ENCODE data around the gene OXCT2. TPM values are rescaled to one million over a fixed set of nuclear protein-coding genes. Genes with fewer than 3 reads are reported as not detected.
A peak's percentile ranks its signal among the peaks of the same experiment; 100 is the strongest.
"Not testable (repeated sequence)": the region's sequence is repeated elsewhere in the genome, so short reads cannot be mapped to it uniquely, and the experiment has no call there.

OXCT2 gene
- not detected in 2 replicates for total RNA-seq (2014; rRNA removed; shearing (Covaris generic))

DNA sequence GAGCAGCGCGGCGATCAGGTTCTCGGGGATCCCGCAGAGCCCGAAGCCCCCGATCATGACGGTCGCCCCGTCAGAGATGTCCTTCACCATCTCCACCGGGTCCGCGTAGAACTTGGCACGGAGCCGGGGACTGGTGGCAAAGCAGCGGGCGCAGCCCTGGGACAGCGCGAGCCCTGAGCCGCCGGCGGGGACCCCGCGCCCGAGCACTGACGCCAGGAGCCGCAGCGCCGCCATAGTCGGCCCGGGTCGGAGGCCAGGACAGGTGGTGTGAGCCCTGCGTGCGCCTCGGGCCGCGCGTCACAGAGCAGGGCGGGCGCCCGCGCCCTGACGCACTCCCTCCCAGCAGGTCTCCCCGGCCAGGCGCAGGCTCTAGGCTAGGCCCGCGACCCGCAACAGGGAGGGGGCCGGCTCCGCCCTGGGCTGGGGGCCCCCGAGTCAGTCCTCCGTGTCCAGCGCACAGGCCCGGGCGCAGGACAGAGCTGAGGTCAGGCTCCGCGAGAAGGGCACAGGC, at the start of gene OXCT2:
OXCT2 (minus strand) TSS at position 327 of the 511 bp plus-strand sequence; CDS start at position 234, 93 bp downstream.
- DNase-seq (ENCODE audit: low spot score), result peak; percentile 8

GRCh38 chr1:39819091-39819812, 48.1 kb upstream of the OXCT2 start:
- in situ Hi-C loops (cut with HindIII; ENCODE audit: low sequenced_read_pairs), result no loop called here
- DNase-seq (ENCODE audit: low spot score), result no peak

More for the DNA sequence above, at the start of gene OXCT2:
- in situ Hi-C loops (cut with HindIII; ENCODE audit: low sequenced_read_pairs), result not testable (repeated sequence)

DNA sequence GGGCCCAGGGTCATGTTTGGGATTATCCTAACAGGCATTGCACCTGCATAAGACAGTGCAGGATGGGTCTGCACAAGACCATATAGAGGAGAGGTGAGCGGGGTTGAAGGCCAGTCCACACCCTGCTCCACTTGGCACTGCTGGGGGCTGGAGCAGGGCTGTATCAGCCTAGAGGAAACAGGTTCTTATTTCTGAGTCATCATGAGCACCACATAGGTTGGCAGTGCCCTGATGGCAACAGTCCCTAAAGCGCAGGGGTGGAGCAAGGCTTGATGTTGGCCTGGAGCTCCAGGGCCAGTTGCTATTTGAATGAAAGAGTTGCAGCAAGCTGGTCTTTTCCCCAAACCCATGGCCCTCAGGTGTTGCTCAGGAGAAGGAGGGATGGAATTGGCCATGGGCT, 47.3 kb upstream of the OXCT2 start:
- no peak for DNase-seq (ENCODE audit: low spot score)
- in situ Hi-C loops (cut with HindIII; ENCODE audit: low sequenced_read_pairs), result no loop called here

DNA sequence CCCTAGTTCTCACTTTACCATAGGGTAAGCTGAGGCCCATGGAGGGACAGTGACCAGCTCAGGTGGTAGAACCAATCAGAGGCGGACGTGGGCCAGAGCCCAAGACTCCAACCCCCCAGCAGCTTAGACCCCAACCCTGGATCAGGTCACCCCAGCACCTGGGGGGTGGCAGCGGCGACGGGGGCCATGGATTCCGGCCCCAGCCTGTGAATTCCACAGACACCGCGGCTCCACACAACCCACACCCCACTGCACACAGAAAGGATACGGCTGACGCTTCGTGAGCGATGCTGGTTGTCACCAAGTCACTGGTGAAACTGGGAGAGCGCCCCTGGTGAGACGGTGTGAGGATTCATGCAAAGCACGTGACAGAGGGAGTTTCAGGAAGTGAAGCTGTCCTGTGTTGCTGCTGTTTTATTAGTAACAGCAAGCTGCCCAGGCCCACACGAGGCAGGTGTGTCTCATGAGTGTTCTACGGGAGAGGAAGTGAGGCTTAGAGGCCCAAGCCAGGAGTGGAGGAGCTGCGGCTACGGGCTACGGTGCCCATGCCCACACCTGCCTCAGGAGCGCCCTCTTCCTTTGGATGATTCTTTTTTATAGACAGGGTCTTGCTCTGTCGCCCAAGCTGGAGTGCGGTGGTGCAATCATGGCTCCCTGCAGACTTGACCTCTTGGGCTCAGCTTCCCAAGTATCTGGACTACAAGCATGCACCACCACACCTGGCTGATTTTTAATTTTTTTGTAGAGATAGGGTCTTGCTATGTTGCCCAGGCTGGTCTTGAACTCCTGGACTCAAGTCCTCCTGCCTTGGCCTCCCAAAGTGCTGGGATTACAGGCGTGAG, 46.2 kb upstream of the OXCT2 start:
- DNase-seq (ENCODE audit: low spot score); in situ Hi-C loops (cut with HindIII; ENCODE audit: low sequenced_read_pairs): not testable (repeated sequence)

DNA sequence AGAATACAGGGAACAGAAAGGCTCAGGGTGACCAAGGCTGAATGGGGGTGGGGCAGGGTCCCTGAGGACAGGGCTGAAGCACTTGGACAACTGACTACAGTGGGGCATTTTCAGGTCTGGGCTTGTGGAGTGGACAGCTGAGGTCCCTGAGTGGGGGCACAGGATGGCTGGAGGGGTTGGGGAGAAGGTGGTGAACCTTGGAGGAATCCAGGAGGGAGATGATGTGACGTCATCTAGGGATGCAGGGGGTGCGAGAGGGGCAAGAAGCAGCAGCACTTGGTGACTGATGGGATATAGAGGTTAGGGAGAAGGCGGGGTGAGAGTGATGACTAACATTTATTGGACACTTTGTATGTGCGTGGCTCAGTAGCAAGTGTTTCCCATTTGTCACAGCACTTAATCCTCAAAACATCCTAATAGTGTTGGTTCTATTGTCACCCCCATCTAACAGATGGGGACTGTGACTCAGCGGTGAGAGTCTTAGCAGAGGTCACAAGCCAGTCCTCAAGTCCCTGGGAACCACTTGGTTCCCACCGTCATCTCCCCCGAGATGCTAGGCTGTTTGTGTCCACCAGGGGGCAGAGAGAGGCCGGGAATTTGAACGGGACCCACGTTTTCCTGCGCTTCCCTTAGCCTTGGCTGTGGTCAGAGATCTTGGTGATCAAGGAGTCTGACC, 45.4 kb upstream of the OXCT2 start:
- in situ Hi-C loops (cut with HindIII; ENCODE audit: low sequenced_read_pairs), result no loop called here
- DNase-seq (ENCODE audit: low spot score), result peak; percentile 57

GRCh38 chr1:39812913-39813312, 41.8 kb upstream of the OXCT2 start:
- in situ Hi-C loops (cut with HindIII; ENCODE audit: low sequenced_read_pairs), result no loop called here
- no peak for DNase-seq (ENCODE audit: low spot score)

DNA sequence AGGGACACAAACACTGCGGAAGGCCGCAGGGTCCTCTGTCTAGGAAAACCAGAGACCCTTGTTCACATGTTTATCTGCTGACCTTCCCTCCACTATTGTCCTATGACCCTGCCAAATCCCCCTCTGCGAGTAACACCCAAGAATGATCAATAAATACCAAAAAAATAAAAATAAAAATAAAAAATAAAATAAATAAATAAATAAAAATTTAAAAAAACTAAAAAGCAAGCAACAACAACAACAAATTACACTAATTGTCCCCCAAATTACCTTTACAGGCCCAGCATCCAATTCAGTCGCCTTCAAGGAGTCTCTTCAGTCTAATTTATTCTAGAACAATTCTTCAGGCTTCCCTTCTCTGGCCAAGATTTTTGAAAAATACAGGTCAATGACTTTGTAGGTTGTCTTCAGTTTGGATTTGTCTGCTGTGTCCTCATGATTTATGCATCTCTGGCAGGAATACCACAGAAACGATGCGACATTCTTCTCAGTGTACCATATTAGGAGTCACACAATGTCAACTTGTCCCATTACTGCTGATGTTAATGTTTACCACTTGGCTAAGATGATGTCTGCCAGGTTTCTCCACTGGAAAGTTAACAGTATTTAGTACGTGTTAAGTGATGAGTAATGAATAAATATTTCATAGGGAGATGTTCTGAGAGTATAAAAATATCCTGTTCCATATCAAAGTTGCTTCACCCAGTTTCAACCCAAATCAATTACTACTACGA, 37.8 kb upstream of the OXCT2 start:
- in situ Hi-C loops (cut with HindIII; ENCODE audit: low sequenced_read_pairs), result no loop called here
- no peak for DNase-seq (ENCODE audit: low spot score)

GRCh38 chr1:39805385-39805784, 34.2 kb upstream of the OXCT2 start:
- in situ Hi-C loops (cut with HindIII; ENCODE audit: low sequenced_read_pairs), result no loop called here
- DNase-seq (ENCODE audit: low spot score), result no peak

- DNase-seq (ENCODE audit: low spot score), result no peak
- in situ Hi-C loops (cut with HindIII; ENCODE audit: low sequenced_read_pairs), result no loop called here
Measured at GRCh38 chr1:39802496-39803260, 31.5 kb upstream of the OXCT2 start.

GRCh38 chr1:39800471-39800835, 29.3 kb upstream of the OXCT2 start:
- DNase-seq (ENCODE audit: low spot score), result no peak
- in situ Hi-C loops (cut with HindIII; ENCODE audit: low sequenced_read_pairs), result no loop called here

DNA sequence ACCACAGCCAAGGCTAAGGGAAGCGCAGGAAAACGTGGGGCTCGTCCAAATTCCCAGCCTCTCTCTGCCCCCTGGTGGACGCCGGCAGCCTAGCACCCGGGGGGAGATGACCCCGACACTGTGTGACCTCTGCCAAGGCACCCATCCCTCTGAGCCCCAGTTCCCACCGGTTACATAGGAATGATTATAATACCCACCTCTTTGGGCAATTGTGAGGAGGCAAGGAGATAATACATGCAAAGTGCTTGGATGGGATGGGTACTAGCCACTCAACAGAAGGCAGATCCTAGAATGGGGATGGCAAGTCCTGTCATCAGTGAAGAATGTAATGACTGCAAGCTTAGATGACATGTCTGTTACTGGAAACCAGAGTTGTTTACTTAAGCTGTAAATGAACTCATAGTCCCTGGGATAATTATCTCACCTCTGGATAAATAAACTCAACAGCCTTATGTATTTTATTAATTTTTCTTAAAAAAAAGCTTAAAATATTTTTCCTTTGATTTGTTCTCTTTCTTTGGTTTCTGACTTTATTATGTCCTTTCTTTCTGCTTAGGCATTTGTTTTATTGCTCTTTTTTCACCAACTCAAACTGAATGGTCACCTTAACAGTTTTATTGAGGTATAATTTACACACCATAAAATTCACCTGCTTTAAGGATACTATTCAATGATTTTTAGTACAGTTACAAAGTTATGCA, 28.8 kb upstream of the OXCT2 start:
- in situ Hi-C loops (cut with HindIII; ENCODE audit: low sequenced_read_pairs), result no loop called here

GRCh38 chr1:39798859-39799769, 28.0 kb upstream of the OXCT2 start:
- in situ Hi-C loops (cut with HindIII; ENCODE audit: low sequenced_read_pairs), result not testable (repeated sequence)
- peak; percentile 13 for DNase-seq (ENCODE audit: low spot score)

More for the DNA sequence above, 28.8 kb upstream of the OXCT2 start:
- peak; percentile 22 for DNase-seq (ENCODE audit: low spot score)

GRCh38 chr1:39795651-39796050, 24.5 kb upstream of the OXCT2 start:
- in situ Hi-C loops (cut with HindIII; ENCODE audit: low sequenced_read_pairs), result no loop called here
- no peak for DNase-seq (ENCODE audit: low spot score)

GRCh38 chr1:39791838-39792237, 20.7 kb upstream of the OXCT2 start:
- in situ Hi-C loops (cut with HindIII; ENCODE audit: low sequenced_read_pairs), result no loop called here

DNA sequence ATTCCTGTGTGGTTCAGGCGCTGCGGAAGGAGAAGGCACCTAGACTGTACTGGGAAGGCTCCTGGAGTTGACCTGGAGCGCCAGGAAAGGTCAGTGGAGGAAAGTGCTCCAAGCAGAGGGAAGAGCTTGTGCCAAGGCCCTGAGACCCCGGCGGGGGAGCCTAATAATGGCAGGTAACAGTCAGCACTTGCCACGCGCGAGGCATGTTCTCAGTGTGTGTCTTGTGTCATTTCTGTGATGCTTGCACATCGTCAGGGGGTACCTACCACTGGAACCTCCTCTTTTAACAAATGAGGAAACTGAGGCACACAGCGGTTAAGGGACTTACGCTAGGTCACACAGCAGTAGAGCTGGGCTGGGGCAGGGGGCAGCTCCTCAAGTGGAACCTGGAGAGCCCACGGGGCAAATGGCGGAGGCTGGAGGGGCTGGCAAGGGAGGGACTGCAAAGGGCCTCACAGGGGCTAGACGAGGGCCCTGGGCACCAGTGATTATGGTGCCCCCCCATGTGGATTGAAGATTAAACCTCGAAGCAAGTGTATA, 18.5 kb upstream of the OXCT2 start:
- no peak for DNase-seq (ENCODE audit: low spot score)
- in situ Hi-C loops (cut with HindIII; ENCODE audit: low sequenced_read_pairs), result no loop called here

More at GRCh38 chr1:39791838-39792237, 20.7 kb upstream of the OXCT2 start:
- DNase-seq (ENCODE audit: low spot score), result no peak

GRCh38 chr1:39788758-39789570, 17.8 kb upstream of the OXCT2 start, which contains the start of gene BMP8B:
TSS of gene BMP8B (minus strand) at chr1:39788865. CDS start at chr1:39788485, 380 bp downstream.
- DNase-seq (ENCODE audit: low spot score), result no peak
- in situ Hi-C loops (cut with HindIII; ENCODE audit: low sequenced_read_pairs), result no loop called here

Measured in G401 (cell line).